Measurements from ENCODE around the gene DNAJC16. TPM values are rescaled to one million over a fixed set of nuclear protein-coding genes. Genes with fewer than 3 reads are reported as not detected.

The DNAJC16 gene
- total and polyA plus RNA-seq, 2 of the 13 experiments (the other 11 are each of a cell fraction or from before 2014, with no cell fraction given): 11.4 to 15.4 TPM

GRCh38 chr1:15584489-15585363 lies 58.1 kb downstream of the DNAJC16 start, which contains the start of gene AGMAT (continued):
- TF ChIP-seq MAF1 (CRISPR knock-in tag; IDR thresholded peaks at IDR 0.05; ENCODE audit: borderline replicate concordance) (no peak), ETV6 (CRISPR knock-in tag; conservative IDR thresholded peaks at IDR 0.05) (no peak), TOPORS (CRISPR knock-in tag; IDR thresholded peaks at IDR 0.05) (peak; percentile 83), ZNF10 (CRISPR knock-in tag; IDR thresholded peaks at IDR 0.05; ENCODE audit: borderline replicate concordance, low read depth) (no peak), KMT2B (CRISPR knock-in tag; IDR thresholded peaks at IDR 0.05) (peak; percentile 66), ZNF777 (CRISPR knock-in tag; IDR thresholded peaks at IDR 0.05) (peak; percentile 56), ZNF550 (CRISPR knock-in tag; IDR thresholded peaks at IDR 0.05; ENCODE audit: borderline replicate concordance) (no peak), NFYC (CRISPR knock-in tag; IDR thresholded peaks at IDR 0.05) (no peak), NAIF1 (CRISPR knock-in tag; IDR thresholded peaks at IDR 0.05; ENCODE audit: borderline replicate concordance) (peak; percentile 80; the same call in 1 of the 2 replicates), ZFY (CRISPR knock-in tag; IDR thresholded peaks at IDR 0.05) (peak; percentile 90), ZNF276 (CRISPR knock-in tag; IDR thresholded peaks at IDR 0.05; ENCODE audit: low read depth) (peak; percentile 93), NFKBIZ (CRISPR knock-in tag; IDR thresholded peaks at IDR 0.05) (no peak), ZFP82 (CRISPR knock-in tag; IDR thresholded peaks at IDR 0.05; ENCODE audit: borderline replicate concordance) (peak; percentile 26; the same call in 1 of the 2 replicates), ZNF780A (CRISPR knock-in tag; IDR thresholded peaks at IDR 0.05) (no peak), NCOA1 (CRISPR knock-in tag; IDR thresholded peaks at IDR 0.05) (no peak), RFX3 (CRISPR knock-in tag; IDR thresholded peaks at IDR 0.05) (no peak)
- TF ChIP-seq, protein P1, sequence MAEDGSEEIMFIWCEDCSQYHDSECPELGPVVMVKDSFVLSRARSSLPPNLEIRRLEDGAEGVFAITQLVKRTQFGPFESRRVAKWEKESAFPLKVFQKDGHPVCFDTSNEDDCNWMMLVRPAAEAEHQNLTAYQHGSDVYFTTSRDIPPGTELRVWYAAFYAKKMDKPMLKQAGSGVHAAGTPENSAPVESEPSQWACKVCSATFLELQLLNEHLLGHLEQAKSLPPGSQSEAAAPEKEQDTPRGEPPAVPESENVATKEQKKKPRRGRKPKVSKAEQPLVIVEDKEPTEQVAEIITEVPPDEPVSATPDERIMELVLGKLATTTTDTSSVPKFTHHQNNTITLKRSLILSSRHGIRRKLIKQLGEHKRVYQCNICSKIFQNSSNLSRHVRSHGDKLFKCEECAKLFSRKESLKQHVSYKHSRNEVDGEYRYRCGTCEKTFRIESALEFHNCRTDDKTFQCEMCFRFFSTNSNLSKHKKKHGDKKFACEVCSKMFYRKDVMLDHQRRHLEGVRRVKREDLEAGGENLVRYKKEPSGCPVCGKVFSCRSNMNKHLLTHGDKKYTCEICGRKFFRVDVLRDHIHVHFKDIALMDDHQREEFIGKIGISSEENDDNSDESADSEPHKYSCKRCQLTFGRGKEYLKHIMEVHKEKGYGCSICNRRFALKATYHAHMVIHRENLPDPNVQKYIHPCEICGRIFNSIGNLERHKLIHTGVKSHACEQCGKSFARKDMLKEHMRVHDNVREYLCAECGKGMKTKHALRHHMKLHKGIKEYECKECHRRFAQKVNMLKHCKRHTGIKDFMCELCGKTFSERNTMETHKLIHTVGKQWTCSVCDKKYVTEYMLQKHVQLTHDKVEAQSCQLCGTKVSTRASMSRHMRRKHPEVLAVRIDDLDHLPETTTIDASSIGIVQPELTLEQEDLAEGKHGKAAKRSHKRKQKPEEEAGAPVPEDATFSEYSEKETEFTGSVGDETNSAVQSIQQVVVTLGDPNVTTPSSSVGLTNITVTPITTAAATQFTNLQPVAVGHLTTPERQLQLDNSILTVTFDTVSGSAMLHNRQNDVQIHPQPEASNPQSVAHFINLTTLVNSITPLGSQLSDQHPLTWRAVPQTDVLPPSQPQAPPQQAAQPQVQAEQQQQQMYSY (CRISPR knock-in tag; IDR thresholded peaks at IDR 0.05): peak; percentile 33; the same call in 1 of the 2 replicates
- TF ChIP-seq, protein P2, sequence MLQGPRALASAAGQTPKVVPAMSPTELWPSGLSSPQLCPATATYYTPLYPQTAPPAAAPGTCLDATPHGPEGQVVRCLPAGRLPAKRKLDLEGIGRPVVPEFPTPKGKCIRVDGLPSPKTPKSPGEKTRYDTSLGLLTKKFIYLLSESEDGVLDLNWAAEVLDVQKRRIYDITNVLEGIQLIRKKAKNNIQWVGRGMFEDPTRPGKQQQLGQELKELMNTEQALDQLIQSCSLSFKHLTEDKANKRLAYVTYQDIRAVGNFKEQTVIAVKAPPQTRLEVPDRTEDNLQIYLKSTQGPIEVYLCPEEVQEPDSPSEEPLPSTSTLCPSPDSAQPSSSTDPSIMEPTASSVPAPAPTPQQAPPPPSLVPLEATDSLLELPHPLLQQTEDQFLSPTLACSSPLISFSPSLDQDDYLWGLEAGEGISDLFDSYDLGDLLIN (CRISPR knock-in tag; IDR thresholded peaks at IDR 0.05; ENCODE audit: borderline replicate concordance): 0 out of 2 replicates have a peak, but pooled peaks have one; percentile 37
- TF ChIP-seq, protein P3, sequence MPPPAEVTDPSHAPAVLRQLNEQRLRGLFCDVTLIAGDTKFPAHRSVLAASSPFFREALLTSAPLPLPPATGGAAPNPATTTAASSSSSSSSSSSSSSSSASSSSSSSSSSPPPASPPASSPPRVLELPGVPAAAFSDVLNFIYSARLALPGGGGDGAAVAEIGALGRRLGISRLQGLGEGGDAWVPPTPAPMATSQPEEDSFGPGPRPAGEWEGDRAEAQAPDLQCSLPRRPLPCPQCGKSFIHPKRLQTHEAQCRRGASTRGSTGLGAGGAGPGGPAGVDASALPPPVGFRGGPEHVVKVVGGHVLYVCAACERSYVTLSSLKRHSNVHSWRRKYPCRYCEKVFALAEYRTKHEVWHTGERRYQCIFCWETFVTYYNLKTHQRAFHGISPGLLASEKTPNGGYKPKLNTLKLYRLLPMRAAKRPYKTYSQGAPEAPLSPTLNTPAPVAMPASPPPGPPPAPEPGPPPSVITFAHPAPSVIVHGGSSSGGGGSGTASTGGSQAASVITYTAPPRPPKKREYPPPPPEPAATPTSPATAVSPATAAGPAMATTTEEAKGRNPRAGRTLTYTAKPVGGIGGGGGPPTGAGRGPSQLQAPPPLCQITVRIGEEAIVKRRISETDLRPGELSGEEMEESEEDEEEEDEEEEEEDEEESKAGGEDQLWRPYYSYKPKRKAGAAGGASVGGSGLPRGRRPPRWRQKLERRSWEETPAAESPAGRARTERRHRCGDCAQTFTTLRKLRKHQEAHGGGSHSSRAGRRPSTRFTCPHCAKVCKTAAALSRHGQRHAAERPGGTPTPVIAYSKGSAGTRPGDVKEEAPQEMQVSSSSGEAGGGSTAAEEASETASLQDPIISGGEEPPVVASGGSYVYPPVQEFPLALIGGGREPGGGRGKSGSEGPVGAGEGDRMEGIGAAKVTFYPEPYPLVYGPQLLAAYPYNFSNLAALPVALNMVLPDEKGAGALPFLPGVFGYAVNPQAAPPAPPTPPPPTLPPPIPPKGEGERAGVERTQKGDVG (CRISPR knock-in tag; IDR thresholded peaks at IDR 0.05; ENCODE audit: borderline replicate concordance): no peak

All from HepG2 (cell line).